NCI-H2196 (cell line): ENCODE results near the gene QRFP.

ENCODE experiments used
- DNase-seq: peaks from one replicate; lab custom pipeline; 2025; ENCODE audit not compliant: unreplicated experiment; lab: John Stamatoyannopoulos, UW

Gene QRFP

DNA sequence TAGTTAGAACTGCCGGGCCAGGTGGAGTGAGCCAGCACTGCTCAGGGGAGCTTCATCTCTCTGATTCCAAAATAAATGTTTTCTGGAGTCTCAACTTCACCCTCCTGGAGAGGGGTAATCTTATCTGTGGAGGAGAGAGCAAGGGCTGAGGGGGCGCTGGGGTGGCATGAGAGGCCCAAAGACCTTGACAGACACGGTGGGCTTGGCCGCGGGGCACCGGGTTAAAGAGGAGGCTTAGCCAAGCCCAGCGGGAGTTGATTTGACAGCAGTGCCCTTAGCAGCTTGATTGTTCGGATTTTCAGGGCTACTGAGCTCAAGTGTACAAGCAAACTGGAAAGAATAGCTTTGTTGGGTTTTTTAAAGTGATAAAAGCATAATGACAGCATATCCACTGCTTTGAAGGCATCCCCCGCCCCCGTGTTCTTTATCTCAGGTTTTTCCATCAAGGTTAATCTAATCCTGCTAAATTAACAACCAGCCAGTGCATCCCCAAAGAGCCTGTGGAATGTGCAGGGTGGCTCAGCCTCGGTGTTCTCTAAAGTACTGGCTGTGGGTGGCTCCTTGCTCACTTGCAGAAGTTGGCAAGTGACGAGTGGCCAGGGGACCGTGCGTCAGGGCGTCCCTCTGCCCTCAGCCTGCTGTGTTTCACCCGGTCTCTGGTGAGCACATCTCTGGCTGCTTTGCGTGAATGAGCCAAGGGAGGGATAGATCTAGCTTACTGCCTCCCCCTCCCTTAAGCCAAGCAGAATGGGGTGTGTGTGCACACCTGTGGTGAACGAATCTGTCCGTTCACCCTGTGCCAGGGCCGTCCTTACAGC lies 5.5 kb downstream of the QRFP start:
- DNase-seq, result no peak

DNA sequence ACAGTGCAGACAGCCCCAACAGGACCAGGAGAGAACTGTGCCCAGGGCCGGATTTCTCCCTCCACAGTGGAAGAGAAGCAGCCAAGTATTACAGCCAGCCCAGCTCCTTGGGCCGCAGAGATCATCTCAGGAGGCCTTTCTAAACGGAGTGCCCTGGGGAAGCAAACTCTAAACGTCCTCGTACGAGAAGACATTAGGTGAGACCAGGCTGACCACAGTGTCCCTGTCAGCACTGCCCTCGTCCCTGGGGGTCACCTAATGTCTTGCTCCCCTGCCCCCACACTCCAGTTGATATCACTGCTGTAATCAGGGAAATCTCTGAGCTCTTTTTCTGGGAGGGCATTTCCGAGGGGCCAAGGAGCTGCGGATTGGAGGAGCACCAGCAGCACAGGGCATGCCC lies 6.5 kb downstream of the QRFP start:
- no peak for DNase-seq

DNA sequence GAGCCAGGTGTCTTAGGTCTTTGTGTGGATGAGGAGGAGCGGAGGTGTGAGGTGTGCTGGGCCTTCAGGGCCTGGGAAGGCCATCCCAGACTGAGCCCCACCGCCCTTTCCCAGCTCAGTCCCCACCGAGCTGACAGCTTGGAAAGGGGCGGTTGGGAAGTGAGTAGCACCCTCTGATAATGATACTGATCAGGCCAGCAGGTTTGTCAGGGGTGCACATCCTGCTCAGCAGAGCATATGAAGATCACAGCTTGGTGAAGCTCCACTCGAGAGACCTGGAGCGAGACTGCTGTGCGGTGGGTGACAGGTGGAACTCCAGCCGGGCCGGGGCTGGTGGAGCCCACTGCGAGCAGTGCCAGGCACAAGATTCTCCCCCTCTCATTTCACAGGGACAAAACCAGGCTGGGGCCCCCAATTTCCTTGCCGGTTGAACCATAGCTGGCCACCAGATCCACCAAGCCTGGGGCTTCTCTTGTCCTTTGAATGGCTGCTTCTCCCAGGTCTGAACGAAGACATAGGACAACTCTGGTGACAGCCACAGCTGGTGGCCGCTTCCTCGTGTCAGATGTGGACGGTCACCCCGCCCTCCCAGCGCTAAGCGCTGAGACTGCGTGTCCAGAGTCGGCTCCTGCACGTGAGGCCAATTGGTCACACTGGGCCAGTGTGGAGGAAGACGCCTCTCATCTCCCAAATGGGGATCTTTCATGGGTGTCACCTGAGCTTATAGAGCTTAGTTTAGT lies 8.3 kb downstream of the QRFP start:
- DNase-seq, result no peak

DNA sequence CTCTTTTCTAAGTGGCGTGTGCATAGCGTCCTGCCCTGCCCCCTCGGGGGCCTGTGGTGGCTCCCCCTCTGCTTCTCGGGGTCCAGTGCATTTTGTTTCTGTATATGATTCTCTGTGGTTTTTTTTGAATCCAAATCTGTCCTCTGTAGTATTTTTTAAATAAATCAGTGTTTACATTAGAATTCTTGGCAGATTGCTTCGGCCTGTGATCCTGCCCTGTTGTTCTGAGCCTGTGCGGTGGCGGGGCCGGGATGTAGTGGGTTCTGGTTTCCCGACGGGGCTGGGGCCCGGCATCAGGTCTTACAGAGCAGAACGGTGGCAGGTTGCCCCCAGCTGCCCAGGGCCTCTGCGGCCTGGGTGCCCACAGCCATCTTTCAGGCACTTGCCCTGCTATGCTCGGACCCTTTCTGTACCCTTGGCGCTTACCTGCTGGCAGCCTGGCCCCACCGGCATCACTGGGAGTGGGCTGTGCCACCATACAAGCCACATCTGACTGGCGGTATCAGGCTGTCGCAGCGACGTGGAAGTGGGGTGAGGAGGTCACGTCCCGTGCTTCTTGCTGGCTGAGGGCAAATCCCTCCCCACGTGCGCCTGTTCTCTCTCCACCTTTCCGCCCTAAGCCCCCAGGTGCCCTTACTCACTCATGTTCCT lies 9.0 kb downstream of the QRFP start:
- no peak for DNase-seq

DNA sequence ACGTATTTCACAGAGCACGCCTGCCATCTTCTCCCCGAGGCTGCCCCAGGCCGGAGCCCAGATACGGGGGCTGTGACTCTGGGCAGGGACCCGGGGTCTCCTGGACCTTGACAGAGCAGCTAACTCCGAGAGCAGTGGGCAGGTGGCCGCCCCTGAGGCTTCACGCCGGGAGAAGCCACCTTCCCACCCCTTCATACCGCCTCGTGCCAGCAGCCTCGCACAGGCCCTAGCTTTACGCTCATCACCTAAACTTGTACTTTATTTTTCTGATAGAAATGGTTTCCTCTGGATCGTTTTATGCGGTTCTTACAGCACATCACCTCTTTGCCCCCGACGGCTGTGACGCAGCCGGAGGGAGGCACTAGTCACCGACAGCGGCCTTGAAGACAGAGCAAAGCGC lies 9.6 kb downstream of the QRFP start:
- no peak for DNase-seq

DNA sequence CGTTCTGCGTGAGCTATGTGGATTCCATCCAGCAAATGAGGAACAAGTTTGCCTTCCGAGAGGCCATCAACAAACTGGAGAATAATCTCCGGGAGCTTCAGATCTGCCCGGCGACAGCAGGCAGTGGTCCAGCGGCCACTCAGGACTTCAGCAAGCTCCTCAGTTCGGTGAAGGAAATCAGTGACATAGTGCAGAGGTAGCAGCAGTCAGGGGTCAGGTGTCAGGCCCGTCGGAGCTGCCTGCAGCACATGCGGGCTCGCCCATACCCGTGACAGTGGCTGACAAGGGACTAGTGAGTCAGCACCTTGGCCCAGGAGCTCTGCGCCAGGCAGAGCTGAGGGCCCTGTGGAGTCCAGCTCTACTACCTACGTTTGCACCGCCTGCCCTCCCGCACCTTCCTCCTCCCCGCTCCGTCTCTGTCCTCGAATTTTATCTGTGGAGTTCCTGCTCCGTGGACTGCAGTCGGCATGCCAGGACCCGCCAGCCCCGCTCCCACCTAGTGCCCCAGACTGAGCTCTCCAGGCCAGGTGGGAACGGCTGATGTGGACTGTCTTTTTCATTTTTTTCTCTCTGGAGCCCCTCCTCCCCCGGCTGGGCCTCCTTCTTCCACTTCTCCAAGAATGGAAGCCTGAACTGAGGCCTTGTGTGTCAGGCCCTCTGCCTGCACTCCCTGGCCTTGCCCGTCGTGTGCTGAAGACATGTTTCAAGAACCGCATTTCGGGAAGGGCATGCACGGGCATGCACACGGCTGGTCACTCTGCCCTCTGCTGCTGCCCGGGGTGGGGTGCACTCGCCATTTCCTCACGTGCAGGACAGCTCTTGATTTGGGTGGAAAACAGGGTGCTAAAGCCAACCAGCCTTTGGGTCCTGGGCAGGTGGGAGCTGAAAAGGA lies 10.9 kb downstream of the QRFP start:
- no peak for DNase-seq

DNA sequence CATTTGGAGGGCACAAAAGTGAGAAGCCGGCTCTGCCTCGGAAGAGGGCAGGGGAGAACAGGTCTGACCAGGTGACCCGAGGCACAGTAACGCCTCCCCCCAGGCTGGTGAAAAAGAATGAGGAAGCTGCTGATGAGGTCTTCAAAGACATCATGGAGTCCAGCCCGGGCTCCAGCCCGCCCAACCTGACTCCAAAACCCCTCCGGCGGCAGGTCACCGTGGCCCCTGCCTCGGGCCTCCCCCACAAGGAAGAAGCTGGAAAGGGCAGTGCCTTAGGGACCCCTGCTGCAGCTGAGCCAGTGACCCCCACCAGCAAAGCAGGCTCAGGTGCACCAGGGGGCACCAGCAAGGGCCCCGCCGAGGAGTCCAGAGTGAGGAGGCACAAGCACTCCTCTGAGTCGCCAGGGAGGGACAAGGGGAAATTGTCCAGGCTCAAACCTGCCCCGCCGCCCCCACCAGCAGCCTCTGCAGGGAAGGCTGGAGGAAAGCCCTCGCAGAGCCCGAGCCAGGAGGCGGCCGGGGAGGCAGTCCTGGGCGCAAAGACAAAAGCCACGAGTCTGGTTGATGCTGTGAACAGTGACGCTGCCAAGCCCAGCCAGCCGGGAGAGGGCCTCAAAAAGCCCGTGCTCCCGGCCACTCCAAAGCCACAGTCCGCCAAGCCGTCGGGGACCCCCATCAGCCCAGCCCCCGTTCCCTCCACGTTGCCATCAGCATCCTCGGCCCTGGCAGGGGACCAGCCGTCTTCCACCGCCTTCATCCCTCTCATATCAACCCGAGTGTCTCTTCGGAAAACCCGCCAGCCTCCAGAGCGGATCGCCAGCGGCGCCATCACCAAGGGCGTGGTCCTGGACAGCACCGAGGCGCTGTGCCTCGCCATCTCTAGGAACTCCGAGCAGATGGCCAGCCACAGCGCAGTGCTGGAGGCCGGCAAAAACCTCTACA lies 11.8 kb downstream of the QRFP start:
- DNase-seq, result no peak

DNA sequence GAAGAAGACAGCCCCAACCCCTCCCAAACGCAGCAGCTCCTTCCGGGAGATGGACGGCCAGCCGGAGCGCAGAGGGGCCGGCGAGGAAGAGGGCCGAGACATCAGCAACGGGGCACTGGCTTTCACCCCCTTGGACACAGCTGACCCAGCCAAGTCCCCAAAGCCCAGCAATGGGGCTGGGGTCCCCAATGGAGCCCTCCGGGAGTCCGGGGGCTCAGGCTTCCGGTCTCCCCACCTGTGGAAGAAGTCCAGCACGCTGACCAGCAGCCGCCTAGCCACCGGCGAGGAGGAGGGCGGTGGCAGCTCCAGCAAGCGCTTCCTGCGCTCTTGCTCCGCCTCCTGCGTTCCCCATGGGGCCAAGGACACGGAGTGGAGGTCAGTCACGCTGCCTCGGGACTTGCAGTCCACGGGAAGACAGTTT lies 12.5 kb downstream of the QRFP start:
- DNase-seq, result no peak

DNA sequence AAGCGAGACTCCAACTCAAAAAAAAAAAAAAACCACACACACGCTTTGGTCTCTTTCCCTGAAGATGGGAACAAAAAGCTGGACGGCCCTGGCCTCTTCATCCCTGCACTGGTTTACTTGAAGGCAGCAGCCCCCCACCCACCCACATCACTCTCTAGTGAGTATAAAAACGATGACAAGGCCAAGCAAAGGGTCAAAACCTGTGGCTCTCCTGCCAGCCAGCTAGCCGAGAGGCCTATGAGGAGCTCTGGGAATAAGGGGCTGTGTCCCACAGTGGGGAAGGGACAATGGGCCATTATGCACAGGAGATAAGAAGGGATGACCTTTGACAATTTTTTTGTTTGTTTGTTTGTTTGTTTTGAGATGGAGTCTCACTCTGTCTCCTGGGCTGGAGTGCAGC lies 13.1 kb downstream of the QRFP start:
- no peak for DNase-seq

DNA sequence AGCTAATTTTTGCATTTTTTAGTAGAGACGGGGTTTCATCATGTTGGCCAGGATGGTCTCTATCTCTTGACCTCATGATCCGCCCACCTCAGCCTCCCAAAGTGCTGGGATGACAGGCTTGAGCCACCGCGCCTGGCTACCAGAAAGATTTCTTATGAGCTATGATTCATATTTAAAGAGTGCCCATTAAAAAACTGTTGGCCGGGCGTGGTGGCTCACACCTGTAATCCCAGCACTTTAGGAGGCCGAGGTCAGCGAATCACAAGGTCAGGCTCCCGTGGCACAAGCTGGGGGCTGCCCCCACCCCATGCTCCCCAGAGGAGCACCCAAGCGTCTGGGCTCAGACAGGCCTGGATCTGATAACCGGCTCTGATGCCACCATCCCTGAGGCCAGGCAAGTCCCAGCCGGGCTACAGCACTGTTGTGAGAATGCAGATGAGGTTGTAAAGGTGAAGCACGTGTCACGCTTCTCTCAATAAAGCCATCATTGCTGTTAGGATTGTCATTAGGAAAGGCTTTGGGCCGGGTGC lies 13.9 kb downstream of the QRFP start:
- DNase-seq, result no peak

DNA sequence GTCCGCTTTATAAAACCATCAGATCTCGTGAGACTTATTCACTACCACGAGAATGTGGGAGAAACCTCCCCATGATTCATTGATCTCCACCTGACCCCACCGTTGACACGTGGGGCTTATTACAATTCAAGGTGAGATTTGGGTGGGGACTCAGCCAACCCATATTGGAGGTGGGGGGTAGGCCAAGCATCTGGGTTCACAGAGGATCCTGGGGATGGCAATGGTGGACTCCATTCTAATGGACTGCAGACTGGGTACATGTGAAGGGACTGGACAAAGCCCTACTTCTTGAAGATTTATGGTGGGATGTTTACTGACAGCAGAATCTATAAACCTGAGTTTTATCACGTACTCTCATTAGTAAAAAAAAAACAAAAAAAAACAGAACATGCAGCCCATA lies 15.1 kb downstream of the QRFP start:
- no peak for DNase-seq

DNA sequence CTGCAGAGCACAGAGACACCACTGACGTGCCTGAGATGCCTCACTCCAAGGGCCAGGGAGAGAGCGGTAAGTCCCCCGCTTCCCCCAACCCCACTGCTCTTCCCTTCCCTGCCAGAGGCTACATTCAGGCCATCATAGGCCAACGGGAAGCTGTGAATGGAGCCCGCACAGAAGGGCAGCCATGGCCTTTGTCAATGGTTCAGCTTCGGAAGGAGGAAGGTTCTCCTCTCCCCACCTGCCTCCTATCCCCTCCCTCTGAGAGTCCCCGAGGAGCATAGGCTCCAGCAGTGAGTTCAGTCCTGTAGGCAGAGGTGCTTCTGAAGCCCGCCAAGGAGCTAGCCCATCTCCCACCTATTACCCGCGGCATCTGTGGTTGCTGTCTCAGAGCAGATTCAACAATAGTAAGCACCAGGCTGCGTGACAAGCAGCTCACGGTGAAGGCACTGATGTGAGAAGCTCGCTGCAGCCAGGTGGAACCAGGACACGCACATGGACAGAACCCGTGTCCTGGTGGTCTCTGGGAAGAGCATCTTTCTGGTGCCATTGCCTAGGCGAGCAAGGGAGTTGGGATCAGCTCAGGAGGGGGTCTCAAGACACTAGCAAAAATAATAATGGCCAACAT lies 15.9 kb downstream of the QRFP start:
- DNase-seq, result no peak

DNA sequence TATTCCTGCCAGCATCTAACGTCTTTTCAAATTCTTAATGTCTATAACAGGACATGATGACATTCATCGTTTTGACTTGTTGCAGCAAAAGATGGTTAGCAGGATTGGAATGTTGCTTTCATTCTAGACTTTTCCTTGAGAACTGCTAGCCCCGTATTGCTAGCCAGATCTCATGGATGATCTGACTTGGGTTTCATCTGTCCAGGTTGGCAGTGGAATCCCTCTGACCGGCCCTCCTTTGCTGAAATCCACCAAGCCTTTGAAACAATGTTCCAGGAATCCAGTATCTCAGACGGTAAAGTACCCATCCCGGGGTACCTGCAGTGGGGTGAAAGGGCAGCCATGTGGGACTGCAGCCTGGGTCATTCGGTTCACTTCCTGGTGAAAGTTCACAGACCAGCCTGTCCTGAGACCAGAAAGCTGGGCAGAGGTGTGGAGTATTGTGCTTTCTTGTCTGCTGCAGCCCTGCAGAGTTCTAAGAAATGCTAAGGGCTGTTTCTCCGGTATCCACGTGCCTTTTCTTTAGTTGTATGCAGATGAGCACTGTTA lies 16.7 kb downstream of the QRFP start:
- DNase-seq, result no peak

DNA sequence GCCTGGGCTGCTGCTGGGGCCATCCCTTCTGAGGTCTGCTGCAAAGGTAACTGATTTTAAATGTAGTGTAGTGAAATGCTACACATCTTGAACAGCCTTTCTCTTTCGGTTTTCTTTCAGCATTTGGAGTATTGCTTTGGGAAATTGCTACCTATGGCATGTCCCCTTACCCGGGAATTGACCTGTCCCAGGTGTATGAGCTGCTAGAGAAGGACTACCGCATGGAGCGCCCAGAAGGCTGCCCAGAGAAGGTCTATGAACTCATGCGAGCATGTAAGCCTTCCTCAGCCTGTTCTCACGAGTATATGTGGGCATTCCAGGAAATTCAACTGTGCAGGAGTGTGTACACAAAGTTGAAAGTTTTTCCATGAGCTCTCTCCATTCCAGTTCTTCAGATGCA lies 18.3 kb downstream of the QRFP start:
- DNase-seq, result no peak

DNA sequence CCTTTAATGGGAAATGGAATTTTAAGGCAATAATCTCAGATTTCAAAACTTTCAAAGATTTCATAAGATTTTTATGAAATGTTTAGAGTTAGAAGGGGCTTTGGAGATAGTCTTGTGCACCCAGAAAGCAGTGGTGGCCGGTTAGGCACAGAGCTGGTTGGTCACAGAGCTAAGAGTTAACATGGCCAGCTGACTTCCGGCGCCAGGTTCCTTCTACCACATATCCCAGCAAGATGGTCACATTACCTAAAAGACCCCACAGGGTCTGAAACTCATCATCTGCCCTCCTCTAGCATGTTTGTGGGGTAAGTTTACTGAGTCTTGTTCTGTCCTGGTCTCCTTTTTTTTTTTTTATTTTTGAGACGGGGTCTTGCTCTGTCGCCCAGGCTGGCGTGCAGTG lies 19.3 kb downstream of the QRFP start:
- no peak for DNase-seq

DNA sequence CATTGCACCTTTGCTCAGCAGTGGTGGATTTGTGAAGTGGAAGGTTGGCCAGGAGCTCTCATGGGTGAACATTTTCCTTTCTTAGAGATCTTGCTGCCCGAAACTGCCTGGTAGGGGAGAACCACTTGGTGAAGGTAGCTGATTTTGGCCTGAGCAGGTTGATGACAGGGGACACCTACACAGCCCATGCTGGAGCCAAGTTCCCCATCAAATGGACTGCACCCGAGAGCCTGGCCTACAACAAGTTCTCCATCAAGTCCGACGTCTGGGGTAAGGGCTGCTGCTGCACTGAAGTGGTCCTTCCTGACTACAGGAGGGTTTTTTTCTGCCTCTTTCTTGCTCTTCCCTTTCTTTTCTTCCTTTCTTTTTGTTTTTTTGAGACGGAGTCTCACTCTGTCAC lies 21.8 kb downstream of the QRFP start:
- DNase-seq, result no peak

DNA sequence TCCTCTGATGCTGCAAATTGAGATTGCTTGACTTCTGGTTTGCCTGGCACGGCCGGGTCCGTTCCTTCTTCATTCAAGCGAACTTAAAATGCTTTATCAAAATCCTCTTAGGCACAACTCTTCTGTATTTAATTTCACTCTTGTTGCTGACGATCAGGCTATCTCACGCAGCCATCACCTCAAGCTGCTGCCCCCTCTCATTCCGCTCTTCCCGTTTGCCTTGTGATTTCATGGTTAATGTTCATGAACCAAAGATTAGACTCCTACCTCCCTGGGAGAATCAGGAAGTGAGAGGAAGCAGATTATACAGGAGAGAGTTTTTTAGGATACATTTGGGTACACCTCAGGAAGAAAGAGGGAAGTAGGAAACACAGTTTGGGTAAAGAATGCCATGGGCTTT lies 22.6 kb downstream of the QRFP start:
- no peak for DNase-seq

DNA sequence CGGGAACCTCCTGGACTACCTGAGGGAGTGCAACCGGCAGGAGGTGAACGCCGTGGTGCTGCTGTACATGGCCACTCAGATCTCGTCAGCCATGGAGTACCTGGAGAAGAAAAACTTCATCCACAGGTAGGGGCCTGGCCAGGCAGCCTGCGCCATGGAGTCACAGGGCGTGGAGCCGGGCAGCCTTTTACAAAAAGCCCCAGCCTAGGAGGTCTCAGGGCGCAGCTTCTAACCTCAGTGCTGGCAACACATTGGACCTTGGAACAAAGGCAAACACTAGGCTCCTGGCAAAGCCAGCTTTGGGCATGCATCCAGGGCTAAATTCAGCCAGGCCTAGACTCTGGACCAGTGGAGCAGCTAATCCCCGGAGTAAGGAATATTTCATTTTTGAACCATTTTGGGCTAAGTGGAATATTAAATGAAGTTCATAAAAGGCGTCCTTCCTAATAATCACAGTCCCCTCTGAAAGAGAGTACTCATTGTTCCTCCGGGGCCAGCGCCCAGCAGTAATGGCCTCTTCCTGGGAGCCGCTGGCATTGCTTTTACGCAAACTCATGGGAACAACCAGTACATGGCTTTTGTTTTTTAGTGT lies 23.6 kb downstream of the QRFP start:
- peak; percentile 16 for DNase-seq

DNA sequence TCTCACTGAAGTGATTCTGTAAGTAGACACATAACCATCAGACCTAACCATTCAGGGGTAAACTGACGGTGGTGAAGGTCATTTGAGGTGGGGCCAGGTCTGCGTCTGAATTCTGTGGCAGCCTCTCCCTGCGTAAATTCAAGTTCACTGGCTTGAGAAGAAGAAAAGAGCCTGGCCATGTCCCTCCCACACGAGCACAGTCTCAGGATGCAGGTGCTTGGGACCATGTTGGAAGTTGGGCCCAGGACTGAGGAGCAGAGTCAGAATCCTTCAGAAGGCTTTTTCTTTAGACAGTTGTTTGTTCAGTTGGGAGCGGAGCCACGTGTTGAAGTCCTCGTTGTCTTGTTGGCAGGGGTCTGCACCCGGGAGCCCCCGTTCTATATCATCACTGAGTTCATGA lies 24.1 kb downstream of the QRFP start:
- no peak for DNase-seq
